Keratinocyte (primary cell): Measurements from ENCODE around the gene TIGAR. TPM values are rescaled to one million over a fixed set of nuclear protein-coding genes. Genes with fewer than 3 reads are reported as not detected.

Experiments
- DNase-seq: peaks from one replicate; pipeline ENCODE4 v3.0.0-alpha.2; 2011; ENCODE audit warnings: low read depth, missing footprints, low spot score
- FAIRE-seq: peaks from 2 replicates; lab custom pipeline; 2011; peaks lifted over from hg19 to GRCh38; lab: Jason Lieb, UNC
- H2AFZ ChIP-seq: 2 replicates; pipeline ENCODE4 v1.6.0; 2012; ENCODE audit warnings: low read length, control low read depth, inconsistent platforms; ENCODE audit not compliant: control insufficient read depth
- H3K27ac ChIP-seq: 2 replicates; pipeline ENCODE4 v1.5.1; 2011; ENCODE audit warnings: low read length; ENCODE audit not compliant: control insufficient read depth, insufficient read depth
- H3K27me3 ChIP-seq: 3 replicates; pipeline ENCODE4 v1.6.0; 2011; ENCODE audit warnings: low read length; ENCODE audit not compliant: control insufficient read depth, insufficient read depth; ENCODE audit errors: extremely low read depth
- H3K36me3 ChIP-seq, 2 experiments: 2 replicates in 1 of 2; 3 replicates in 1 of 2; pipeline ENCODE4 v1.5.1; 2011; ENCODE audit warnings: low read length in 2 of 2, mild to moderate bottlenecking in 1 of 2; ENCODE audit not compliant: control insufficient read depth in 2 of 2, insufficient read depth in 2 of 2; ENCODE audit errors: extremely low read depth in 1 of 2
- H3K4me1 ChIP-seq: 3 replicates; pipeline ENCODE4 v1.5.1; 2011; ENCODE audit warnings: low read length; ENCODE audit not compliant: control insufficient read depth, insufficient read depth; ENCODE audit errors: extremely low read depth
- H3K4me2 ChIP-seq: 3 replicates; pipeline ENCODE4 v1.6.0; 2011; ENCODE audit warnings: low read depth, low read length; ENCODE audit not compliant: control insufficient read depth, insufficient read depth; ENCODE audit errors: extremely low read depth
- H3K4me3 ChIP-seq, 3 experiments: fragments of 200-600 bp in 1 of 3; sonication (generic) in 1 of 3; 2 replicates in 2 of 3; 3 replicates in 1 of 3; pipeline ENCODE4 v1.5.1; 2011 to 2016; ENCODE audit warnings: low read length in 3 of 3, mild to moderate bottlenecking in 3 of 3, control low read depth in 2 of 3, inconsistent platforms in 1 of 3, low read depth in 1 of 3, mixed read lengths in 1 of 3, mixed run types in 1 of 3, moderate library complexity in 1 of 3; ENCODE audit not compliant: control insufficient read depth in 2 of 3, insufficient read depth in 2 of 3; ENCODE audit errors: extremely low read depth in 1 of 3
- H3K79me2 ChIP-seq: 2 replicates; pipeline ENCODE4 v1.6.0; 2012; ENCODE audit warnings: low read length; ENCODE audit not compliant: control insufficient read depth, insufficient read depth
- H3K9ac ChIP-seq: 3 replicates; pipeline ENCODE4 v1.6.0; 2011; ENCODE audit warnings: low read length; ENCODE audit not compliant: control insufficient read depth, insufficient read depth; ENCODE audit errors: extremely low read depth
- H3K9me1 ChIP-seq: 3 replicates; pipeline ENCODE4 v1.6.0; 2011; ENCODE audit warnings: low read length; ENCODE audit not compliant: control insufficient read depth, insufficient read depth; ENCODE audit errors: extremely low read depth
- H3K9me3 ChIP-seq: 2 replicates; pipeline ENCODE4 v1.5.1; 2012; ENCODE audit warnings: low read depth, low read length; ENCODE audit not compliant: control insufficient read depth
- H4K20me1 ChIP-seq: 3 replicates; pipeline ENCODE4 v1.6.0; 2011; ENCODE audit warnings: low read length; ENCODE audit not compliant: control insufficient read depth, insufficient read depth; ENCODE audit errors: extremely low read depth
- EZH2 ChIP-seq: IDR thresholded peaks from one replicate; pipeline ENCODE4 v1.6.1; 2012; ENCODE audit warnings: inconsistent platforms, mild to moderate bottlenecking, low read length, moderate library complexity
- dilution Hi-C: fragments of 300-500 bp; cut with MboI; formaldehyde crosslinking; loops from one replicate; pipeline ENCODE4 v1.7.0; 2020; ENCODE audit warnings: low sequenced_read_pairs; ENCODE audit not compliant: extremely low pct_ligation_motif_present
- polyA plus RNA-seq, 5 experiments: library from polyadenylated mRNA; depleted of rRNA in 3 of 5; stranded (reverse) in 3 of 5; stranded (forward) in 1 of 5; unstranded in 1 of 5; fragments of >200 nt; gene quantifications; 1 replicate in 1 of 5; 2 replicates in 3 of 5; 3 replicates in 1 of 5; pipeline versions ENCODE4 v1.2.1 to v1.2.3, GENCODE V29; 2011 to 2012; ENCODE audit warnings: missing spikeins in 2 of 5, low read depth in 1 of 5, low replicate concordance in 1 of 5
- TF ChIP-seq, protein P1 (sequence below), 3 experiments: IDR thresholded peaks in 1 of 3; conservative IDR thresholded peaks in 1 of 3; optimal IDR thresholded peaks in 1 of 3; 2 replicates in 2 of 3; 3 replicates in 1 of 3; pipeline versions ENCODE3 to v1.5.1; 2011; ENCODE audit warnings: low read length in 3 of 3, mild to moderate bottlenecking in 3 of 3, moderate library complexity in 2 of 3, control low read depth in 1 of 3, inconsistent platforms in 1 of 3; ENCODE audit not compliant: insufficient read depth in 2 of 3; ENCODE audit errors: extremely low read depth in 1 of 3

The TIGAR gene
- polyA plus RNA-seq, 1 donor (not counting 4 experiments of a cell fraction or from before 2014, with no cell fraction given): 37.3 TPM

DNA sequence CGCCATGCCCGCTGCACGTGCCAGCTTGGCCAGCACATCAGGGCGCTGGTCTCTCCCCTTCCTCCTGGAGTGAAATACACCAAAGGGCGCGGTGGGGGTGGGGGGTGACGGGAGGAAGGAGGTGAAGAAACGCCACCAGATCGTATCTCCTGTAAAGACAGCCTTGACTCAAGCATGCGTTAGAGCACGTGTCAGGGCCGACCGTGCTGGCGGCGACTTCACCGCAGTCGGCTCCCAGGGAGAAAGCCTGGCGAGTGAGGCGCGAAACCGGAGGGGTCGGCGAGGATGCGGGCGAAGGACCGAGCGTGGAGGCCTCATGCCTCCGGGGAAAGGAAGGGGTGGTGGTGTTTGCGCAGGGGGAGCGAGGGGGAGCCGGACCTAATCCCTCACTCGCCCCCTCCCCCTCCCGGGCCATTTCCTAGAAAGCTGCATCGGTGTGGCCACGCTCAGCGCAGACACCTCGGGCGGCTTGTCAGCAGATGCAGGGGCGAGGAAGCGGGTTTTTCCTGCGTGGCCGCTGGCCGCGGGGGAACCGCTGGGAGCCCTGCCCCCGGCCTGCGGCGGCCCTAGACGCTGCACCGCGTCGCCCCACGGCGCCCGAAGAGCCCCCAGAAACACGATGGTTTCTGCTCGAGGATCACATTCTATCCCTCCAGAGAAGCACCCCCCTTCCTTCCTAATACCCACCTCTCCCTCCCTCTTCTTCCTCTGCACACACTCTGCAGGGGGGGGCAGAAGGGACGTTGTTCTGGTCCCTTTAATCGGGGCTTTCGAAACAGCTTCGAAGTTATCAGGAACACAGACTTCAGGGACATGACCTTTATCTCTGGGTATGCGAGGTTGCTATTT, 48.4 kb upstream of the TIGAR start:
- Histone ChIP-seq H4K20me1 (peaks cover 12% of the 10 kb centered on the region), H3K4me2 (peak overlapping the region; percentile 76), H3K79me2 (peaks cover 41% of the 10 kb centered on the region), H3K4me3 (peak overlapping the region; percentile 75 to 95 (median 94)), H3K27ac (peak overlapping the region; percentile 93), H3K9me3 (no peaks in the 10 kb centered on the region), H2AFZ (peak overlapping the region; percentile 60), H3K36me3 (peaks cover 8 to 21% of the 10 kb centered on the region in 2 experiments), H3K4me1 (peaks cover 48% of the 10 kb centered on the region), H3K27me3 (peaks cover 17% of the 10 kb centered on the region), H3K9me1 (no peaks in the 10 kb centered on the region), H3K9ac (peak overlapping the region; percentile 98)
- TF ChIP-seq, protein P1, sequence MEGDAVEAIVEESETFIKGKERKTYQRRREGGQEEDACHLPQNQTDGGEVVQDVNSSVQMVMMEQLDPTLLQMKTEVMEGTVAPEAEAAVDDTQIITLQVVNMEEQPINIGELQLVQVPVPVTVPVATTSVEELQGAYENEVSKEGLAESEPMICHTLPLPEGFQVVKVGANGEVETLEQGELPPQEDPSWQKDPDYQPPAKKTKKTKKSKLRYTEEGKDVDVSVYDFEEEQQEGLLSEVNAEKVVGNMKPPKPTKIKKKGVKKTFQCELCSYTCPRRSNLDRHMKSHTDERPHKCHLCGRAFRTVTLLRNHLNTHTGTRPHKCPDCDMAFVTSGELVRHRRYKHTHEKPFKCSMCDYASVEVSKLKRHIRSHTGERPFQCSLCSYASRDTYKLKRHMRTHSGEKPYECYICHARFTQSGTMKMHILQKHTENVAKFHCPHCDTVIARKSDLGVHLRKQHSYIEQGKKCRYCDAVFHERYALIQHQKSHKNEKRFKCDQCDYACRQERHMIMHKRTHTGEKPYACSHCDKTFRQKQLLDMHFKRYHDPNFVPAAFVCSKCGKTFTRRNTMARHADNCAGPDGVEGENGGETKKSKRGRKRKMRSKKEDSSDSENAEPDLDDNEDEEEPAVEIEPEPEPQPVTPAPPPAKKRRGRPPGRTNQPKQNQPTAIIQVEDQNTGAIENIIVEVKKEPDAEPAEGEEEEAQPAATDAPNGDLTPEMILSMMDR (optimal IDR thresholded peaks at IDR 0.05 in 1 of 3, IDR thresholded peaks at IDR 0.05 in 1 of 3, conservative IDR thresholded peaks at IDR 0.05 in 1 of 3; ENCODE audit: extremely low read depth in 1 of 3, insufficient read depth in 2 of 3, low read length in 3 of 3): no peak
- no peak for TF ChIP-seq EZH2
- no peak for DNase-seq
- FAIRE-seq: peak; percentile 41
- dilution Hi-C loops: no loop called here

DNA sequence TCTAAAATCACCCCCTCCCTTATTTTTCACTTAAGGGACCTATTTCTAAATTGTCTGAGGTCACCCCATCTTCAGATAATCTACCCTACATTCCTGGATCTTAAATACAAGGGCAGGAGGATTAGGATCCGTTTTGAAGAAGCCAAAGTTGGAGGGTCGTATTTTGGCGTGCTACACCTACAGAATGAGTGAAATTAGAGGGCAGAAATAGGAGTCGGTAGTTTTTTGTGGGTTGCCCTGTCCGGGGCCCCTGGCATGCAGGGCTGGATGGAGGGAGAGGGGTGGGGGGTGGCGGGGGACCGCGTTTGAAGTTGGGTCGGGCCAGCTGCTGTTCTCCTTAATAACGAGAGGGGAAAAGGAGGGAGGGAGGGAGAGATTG, 47.8 kb upstream of the TIGAR start:
- Histone ChIP-seq H3K9me3 (no peaks in the 10 kb centered on the region), H3K4me2 (peak overlapping the region; percentile 76), H3K36me3 (peaks cover 13 to 25% of the 10 kb centered on the region in 2 experiments), H3K79me2 (peaks cover 47% of the 10 kb centered on the region), H4K20me1 (peaks cover 18% of the 10 kb centered on the region), H3K9ac (peak overlapping the region; percentile 98), H3K27me3 (peaks cover 14% of the 10 kb centered on the region), H2AFZ (no peak overlapping the region), H3K4me3 (peak overlapping the region; percentile 75 to 95 (median 94)), H3K4me1 (peaks cover 52% of the 10 kb centered on the region), H3K27ac (peak overlapping the region; percentile 93), H3K9me1 (no peaks in the 10 kb centered on the region)
- DNase-seq (no peak), FAIRE-seq (no peak)
- TF ChIP-seq, protein P1 (optimal IDR thresholded peaks at IDR 0.05 in 1 of 3, IDR thresholded peaks at IDR 0.05 in 1 of 3, conservative IDR thresholded peaks at IDR 0.05 in 1 of 3; ENCODE audit: extremely low read depth in 1 of 3, insufficient read depth in 2 of 3, low read length in 3 of 3): no peak
- no peak for TF ChIP-seq EZH2
- dilution Hi-C loops: no loop called here
